ENCODE data around the gene MAN2A2.
"Not testable (repeated sequence)": the region's sequence is repeated elsewhere in the genome, so short reads cannot be mapped to it uniquely, and the experiment has no call there.

Gene MAN2A2

GRCh38 chr15:90905306-90906180, 2.4 kb downstream of the MAN2A2 start:
- DNase-seq (ENCODE audit: low spot score): no peak

- no peak for DNase-seq (ENCODE audit: low spot score)
These were observed 3.2 kb downstream of the MAN2A2 start for GRCh38 chr15:90906181-90906849.

GRCh38 chr15:90907051-90907660, 4.1 kb downstream of the MAN2A2 start:
- DNase-seq (ENCODE audit: low spot score): no peak

GRCh38 chr15:90907838-90908507, 4.9 kb downstream of the MAN2A2 start:
- DNase-seq (ENCODE audit: low spot score): no peak

- not testable (repeated sequence) for DNase-seq (ENCODE audit: low spot score)
These were observed 6.3 kb downstream of the MAN2A2 start for GRCh38 chr15:90909449-90909848.

- DNase-seq (ENCODE audit: low spot score): no peak
These were observed 6.9 kb downstream of the MAN2A2 start for GRCh38 chr15:90909976-90910375.

GRCh38 chr15:90910441-90911301, 7.6 kb downstream of the MAN2A2 start:
- DNase-seq (ENCODE audit: low spot score): no peak

GRCh38 chr15:90911302-90911623, 8.2 kb downstream of the MAN2A2 start:
- no peak for DNase-seq (ENCODE audit: low spot score)

GRCh38 chr15:90911906-90912769, 9.0 kb downstream of the MAN2A2 start:
- DNase-seq (ENCODE audit: low spot score): no peak

GRCh38 chr15:90912770-90913075, 9.6 kb downstream of the MAN2A2 start:
- no peak for DNase-seq (ENCODE audit: low spot score)

- no peak for DNase-seq (ENCODE audit: low spot score)
These were observed 10.4 kb downstream of the MAN2A2 start for GRCh38 chr15:90913398-90913944.

- DNase-seq (ENCODE audit: low spot score): no peak
These were observed 11.4 kb downstream of the MAN2A2 start for GRCh38 chr15:90914305-90915080.

GRCh38 chr15:90915216-90915807, 12.2 kb downstream of the MAN2A2 start:
- DNase-seq (ENCODE audit: low spot score): no peak

GRCh38 chr15:90915808-90916440, 12.8 kb downstream of the MAN2A2 start:
- peak; percentile 46 for DNase-seq (ENCODE audit: low spot score)

- no peak for DNase-seq (ENCODE audit: low spot score)
These were observed 13.4 kb downstream of the MAN2A2 start for GRCh38 chr15:90916461-90916860.

GRCh38 chr15:90917569-90917968, 14.5 kb downstream of the MAN2A2 start:
- DNase-seq (ENCODE audit: low spot score): no peak

- DNase-seq (ENCODE audit: low spot score): no peak
These were observed 15.1 kb downstream of the MAN2A2 start for GRCh38 chr15:90918034-90918788.

GRCh38 chr15:90918835-90919234, 15.7 kb downstream of the MAN2A2 start:
- DNase-seq (ENCODE audit: low spot score): no peak

All from Ammon's horn (tissue), 1 donor.